PC-3 (cell line): ENCODE data around the gene PPP4R4. TPM values are rescaled to one million over a fixed set of nuclear protein-coding genes. Genes with fewer than 3 reads are reported as not detected.

Experiments used
- ATAC-seq: fragments of 200-7000 bp; cut with Tn5 transposase; 2 replicates; pipeline ENCODE4 v1.9.1; 2020; ENCODE audit warnings: mild to moderate bottlenecking, moderate library complexity
- BruUV-seq: library from RNA; stranded (reverse); fragments of 400-500 nt; replicated peaks from 2 replicates; lab custom pipeline; 2021; lab: Mats Ljungman, UMichigan
- CTCF ChIA-PET: fragments of 300-600 bp; sonication (Branson Sonifier 250); formaldehyde crosslinking; loops from one replicate; lab custom pipeline; 2022; ENCODE audit warnings: antibody characterized with exemption; lab: Charles Lee
- POLR2A ChIA-PET: fragments of 300-600 bp; sonication (Branson Sonifier 250); formaldehyde crosslinking; loops from one replicate; lab custom pipeline; 2022; ENCODE audit warnings: antibody characterized with exemption; ENCODE audit not compliant: unreplicated experiment; lab: Charles Lee
- DNase-seq: peaks from one replicate; pipeline ENCODE4 v3.0.0-alpha.2; 2015
- H2AFZ ChIP-seq: fragments of 300-600 bp; sonication (generic); 2 replicates; pipeline ENCODE4 v1.6.0; 2016; ENCODE audit warnings: antibody characterized with exemption, low read length
- H3F3A ChIP-seq: fragments of 300-600 bp; sonication (generic); one replicate; pipeline ENCODE4 v1.6.0; 2017; ENCODE audit warnings: antibody characterized with exemption, low read length, control low read depth, mild to moderate bottlenecking; ENCODE audit not compliant: unreplicated experiment
- H3K27ac ChIP-seq: fragments of 300-600 bp; sonication (generic); 2 replicates; pipeline ENCODE4 v1.5.1; 2016; ENCODE audit warnings: mild to moderate bottlenecking, low read length
- H3K27me3 ChIP-seq: fragments of 300-600 bp; sonication (generic); 2 replicates; pipeline ENCODE4 v1.6.1; 2016; ENCODE audit warnings: low read length, mixed read lengths
- H3K36me3 ChIP-seq: fragments of 300-600 bp; sonication (generic); 2 replicates; pipeline ENCODE4 v1.6.1; 2016; ENCODE audit warnings: low read depth, mixed run types, low read length, mixed read lengths
- H3K4me1 ChIP-seq: fragments of 300-600 bp; sonication (generic); 2 replicates; pipeline ENCODE4 v1.5.1; 2016; ENCODE audit warnings: low read length; ENCODE audit not compliant: insufficient read depth
- H3K4me2 ChIP-seq: fragments of 300-600 bp; sonication (generic); 2 replicates; pipeline ENCODE4 v1.6.0; 2016; ENCODE audit warnings: low read length
- H3K4me3 ChIP-seq: fragments of 300-600 bp; sonication (generic); 2 replicates; pipeline ENCODE4 v1.5.1; 2016; ENCODE audit warnings: mild to moderate bottlenecking, low read length, mixed read lengths
- H3K79me2 ChIP-seq: fragments of 300-600 bp; sonication (generic); 2 replicates; pipeline ENCODE4 v1.6.1; 2017; ENCODE audit warnings: low read length, mixed read lengths
- H3K9ac ChIP-seq: fragments of 300-600 bp; sonication (generic); 2 replicates; pipeline ENCODE4 v1.6.0; 2016; ENCODE audit warnings: mild to moderate bottlenecking, low read length
- H3K9me2 ChIP-seq: fragments of 300-600 bp; sonication (generic); replicated peaks from 2 replicates; pipeline ENCODE4 v1.6.1; 2016; ENCODE audit warnings: mixed run types, low read length, mixed read lengths
- H3K9me3 ChIP-seq: fragments of 300-600 bp; sonication (generic); 2 replicates; pipeline ENCODE4 v1.6.1; 2016; ENCODE audit warnings: low read length, mixed read lengths
- H4K20me1 ChIP-seq: fragments of 300-600 bp; sonication (generic); 2 replicates; pipeline ENCODE4 v1.6.1; 2016; ENCODE audit warnings: low read length, mixed read lengths
- CTCF ChIP-seq: fragments of 300-600 bp; sonication (generic); conservative IDR thresholded peaks from 2 replicates; pipeline ENCODE4 v1.5.1; 2017; ENCODE audit warnings: antibody characterized with exemption, low read depth, mild to moderate bottlenecking, low read length
- EZH2 ChIP-seq: fragments of 300-600 bp; sonication (generic); IDR thresholded peaks from one replicate; pipeline ENCODE4 v1.6.1; 2017; ENCODE audit warnings: antibody characterized with exemption, mild to moderate bottlenecking, low read length; ENCODE audit not compliant: unreplicated experiment
- EZH2phosphoT487 ChIP-seq: fragments of 300-600 bp; sonication (generic); IDR thresholded peaks from 2 replicates; pipeline ENCODE4 v1.6.1; 2018; ENCODE audit warnings: mild to moderate bottlenecking, antibody characterized with exemption, low read length, borderline replicate concordance
- intact Hi-C: fragments of 100-400 bp; cut with micrococcal nuclease; formaldehyde crosslinking; loops from 2 replicates; pipeline ENCODE4 v1.9.0; 2023
- total RNA-seq: library from RNA; depleted of rRNA; stranded (reverse); fragments of >200 nt; gene quantifications from 2 replicates; pipeline ENCODE4 v1.2.3, GENCODE V29; 2014

Gene PPP4R4
- total RNA-seq, 1 experiment from 2014 or later, result 0.11 TPM

- no peak for TF ChIP-seq EZH2
- no peak for TF ChIP-seq CTCF
- no peak for TF ChIP-seq EZH2phosphoT487
- H3K27ac ChIP-seq, result no peak overlapping the region
- ATAC-seq, result no peak
- no peaks in the 10 kb centered on the region for H3K9me3 ChIP-seq
- H3K4me1 ChIP-seq, result no peaks in the 10 kb centered on the region
- no peak overlapping the region for H2AFZ ChIP-seq
- ChIA-PET POLR2A (no interaction called here), CTCF (no interaction called here)
- no TSS peak for BruUV-seq
- intact Hi-C loops, result no loop called here
- DNase-seq, result no peak
- H3K4me3 ChIP-seq, result no peak overlapping the region
- no peaks in the 10 kb centered on the region for H3K36me3 ChIP-seq
- no peaks in the 10 kb centered on the region for H3K79me2 ChIP-seq
- H3K9me2 ChIP-seq, result no peaks in the 10 kb centered on the region
- peaks cover 8% of the 10 kb centered on the region; the same call in 1 of the 2 replicates for H3K27me3 ChIP-seq
- H3K4me2 ChIP-seq, result no peak overlapping the region
- H4K20me1 ChIP-seq, result no peaks in the 10 kb centered on the region
- H3F3A ChIP-seq, result no peaks in the 10 kb centered on the region
- H3K9ac ChIP-seq, result no peak overlapping the region
Measured at GRCh38 chr14:94303111-94303510, 129.0 kb downstream of the PPP4R4 start.

GRCh38 chr14:94304243-94304642 lies 130.1 kb downstream of the PPP4R4 start:
- Histone ChIP-seq H3F3A (no peaks in the 10 kb centered on the region), H2AFZ (no peak overlapping the region), H3K9me2 (no peaks in the 10 kb centered on the region), H3K9me3 (no peaks in the 10 kb centered on the region), H4K20me1 (no peaks in the 10 kb centered on the region), H3K79me2 (no peaks in the 10 kb centered on the region), H3K27ac (no peak overlapping the region), H3K27me3 (peaks cover 8% of the 10 kb centered on the region; the same call in 1 of the 2 replicates), H3K4me2 (no peak overlapping the region), H3K36me3 (no peaks in the 10 kb centered on the region), H3K9ac (no peak overlapping the region), H3K4me1 (no peaks in the 10 kb centered on the region), H3K4me3 (no peak overlapping the region)
- no peak for DNase-seq
- TF ChIP-seq CTCF (no peak), EZH2 (no peak), EZH2phosphoT487 (no peak)
- POLR2A ChIA-PET, result no interaction called here
- CTCF ChIA-PET, result no interaction called here
- no TSS peak for BruUV-seq
- intact Hi-C loops, result no loop called here
- ATAC-seq, result no peak

- ATAC-seq (no peak), DNase-seq (no peak)
- H3K79me2 ChIP-seq, result no peaks in the 10 kb centered on the region
- POLR2A ChIA-PET, result no interaction called here
- H3K27me3 ChIP-seq, result peaks cover 8% of the 10 kb centered on the region; the same call in 1 of the 2 replicates
- no peak overlapping the region for H3K27ac ChIP-seq
- H3K9ac ChIP-seq, result no peak overlapping the region
- no peak overlapping the region for H3K4me2 ChIP-seq
- CTCF ChIA-PET, result no interaction called here
- no peaks in the 10 kb centered on the region for H3K36me3 ChIP-seq
- no peaks in the 10 kb centered on the region for H3K9me3 ChIP-seq
- no peaks in the 10 kb centered on the region for H4K20me1 ChIP-seq
- no peak overlapping the region for H2AFZ ChIP-seq
- no TSS peak for BruUV-seq
- no peaks in the 10 kb centered on the region for H3F3A ChIP-seq
- H3K4me1 ChIP-seq, result no peaks in the 10 kb centered on the region
- intact Hi-C loops, result no loop called here
- no peaks in the 10 kb centered on the region for H3K9me2 ChIP-seq
- no peak overlapping the region for H3K4me3 ChIP-seq
- TF ChIP-seq EZH2 (no peak), EZH2phosphoT487 (no peak), CTCF (no peak)
Measured at GRCh38 chr14:94305620-94306019, 131.5 kb downstream of the PPP4R4 start.
